Thoracic aorta (tissue), 2 donors: ENCODE results near the gene MCL1. TPM values are rescaled to one million over a fixed set of nuclear protein-coding genes. Genes with fewer than 3 reads are reported as not detected.

ENCODE experiments used
- ATAC-seq: fragments of 150-250 bp; one replicate; pipeline ENCODE4 v1.8.0; 2017; ENCODE audit warnings: low read depth; ENCODE audit not compliant: insufficient number of reproducible peaks, low FRiP score
- DNase-seq: peaks from one replicate; pipeline ENCODE4 v3.0.0-alpha.2; 2020; ENCODE audit warnings: low spot score
- H3K27ac ChIP-seq, 2 donors: fragments of 200-600 bp; sonication (generic); 1 replicate in 1 of 2; 2 replicates in 1 of 2; pipeline ENCODE4 v1.5.1; 2016; ENCODE audit warnings: mild to moderate bottlenecking in 2 of 2, moderate library complexity in 2 of 2
- H3K27me3 ChIP-seq: fragments of 200-600 bp; sonication (generic); replicated peaks from 2 replicates; pipeline ENCODE4 v1.6.0; 2016; ENCODE audit warnings: mild to moderate bottlenecking; ENCODE audit not compliant: insufficient read depth
- H3K36me3 ChIP-seq: fragments of 200-600 bp; sonication (generic); one replicate; pipeline ENCODE4 v1.5.1; 2016
- H3K4me1 ChIP-seq, 2 donors: fragments of 200-600 bp; sonication (generic); 1 replicate in 1 of 2; 2 replicates in 1 of 2; pipeline versions ENCODE4 v1.5.1 to v1.6.0; 2016; ENCODE audit warnings: low read depth in 2 of 2, mild to moderate bottlenecking in 1 of 2; ENCODE audit not compliant: control insufficient read depth in 1 of 2
- H3K4me3 ChIP-seq: fragments of 200-600 bp; sonication (generic); 2 replicates; pipeline ENCODE4 v1.5.1; 2016; ENCODE audit warnings: mild to moderate bottlenecking
- H3K9me3 ChIP-seq: fragments of 200-600 bp; sonication (generic); 2 replicates; pipeline ENCODE4 v1.5.1; 2016
- CTCF ChIP-seq: fragments of 200-600 bp; sonication (generic); IDR thresholded peaks from one replicate; pipeline ENCODE4 v1.5.1; 2019; ENCODE audit warnings: antibody characterized with exemption
- total RNA-seq, 2 donors: library from RNA; depleted of rRNA; stranded (reverse); fragments of >200 nt; gene quantifications; one replicate each; pipeline versions ENCODE4 v1.1.0 to v1.2.3, GENCODE V29; 2016

Gene MCL1
- total RNA-seq, 2 donors from 2014 or later = 588 to 607 TPM

- TF ChIP-seq CTCF = no peak
- peaks cover 41 to 57% of the 10 kb centered on the region in 2 donors for H3K4me1 ChIP-seq
- H3K27ac ChIP-seq = no peak overlapping the region
- H3K36me3 ChIP-seq = peaks cover 4% of the 10 kb centered on the region
- H3K4me3 ChIP-seq = no peak overlapping the region
- no peaks in the 10 kb centered on the region for H3K9me3 ChIP-seq
- ATAC-seq (no peak), DNase-seq (no peak)
- no peaks in the 10 kb centered on the region for H3K27me3 ChIP-seq
Measured at GRCh38 chr1:150557065-150557600, 22.3 kb downstream of the MCL1 start.

GRCh38 chr1:150555971-150556865, 23.2 kb downstream of the MCL1 start:
- Histone ChIP-seq H3K27ac (no peak overlapping the region), H3K9me3 (no peaks in the 10 kb centered on the region), H3K4me1 (peaks cover 49 to 65% of the 10 kb centered on the region in 2 donors), H3K4me3 (no peak overlapping the region), H3K36me3 (peaks cover 4% of the 10 kb centered on the region), H3K27me3 (no peaks in the 10 kb centered on the region)
- ATAC-seq (no peak), DNase-seq (no peak)
- no peak for TF ChIP-seq CTCF

- TF ChIP-seq CTCF = no peak
- Histone ChIP-seq H3K9me3 (no peaks in the 10 kb centered on the region), H3K36me3 (peaks cover 4% of the 10 kb centered on the region), H3K4me3 (no peak overlapping the region), H3K4me1 (peaks cover 50 to 69% of the 10 kb centered on the region in 2 donors), H3K27ac (no peak overlapping the region), H3K27me3 (no peaks in the 10 kb centered on the region)
- DNase-seq = no peak
- no peak for ATAC-seq
Measured at GRCh38 chr1:150555198-150555970, 24.0 kb downstream of the MCL1 start.

GRCh38 chr1:150554086-150554452, 25.3 kb downstream of the MCL1 start:
- H3K36me3 ChIP-seq = peaks cover 4% of the 10 kb centered on the region
- no peak for ATAC-seq
- H3K27ac ChIP-seq = peak overlapping the region; percentile 25 to 88
- DNase-seq = no peak
- H3K9me3 ChIP-seq = no peaks in the 10 kb centered on the region
- no peaks in the 10 kb centered on the region for H3K27me3 ChIP-seq
- no peak for TF ChIP-seq CTCF
- no peak overlapping the region for H3K4me3 ChIP-seq
- peaks cover 39 to 67% of the 10 kb centered on the region in 2 donors for H3K4me1 ChIP-seq
